ENCODE measurements around the gene KRTAP20-1.

DNA sequence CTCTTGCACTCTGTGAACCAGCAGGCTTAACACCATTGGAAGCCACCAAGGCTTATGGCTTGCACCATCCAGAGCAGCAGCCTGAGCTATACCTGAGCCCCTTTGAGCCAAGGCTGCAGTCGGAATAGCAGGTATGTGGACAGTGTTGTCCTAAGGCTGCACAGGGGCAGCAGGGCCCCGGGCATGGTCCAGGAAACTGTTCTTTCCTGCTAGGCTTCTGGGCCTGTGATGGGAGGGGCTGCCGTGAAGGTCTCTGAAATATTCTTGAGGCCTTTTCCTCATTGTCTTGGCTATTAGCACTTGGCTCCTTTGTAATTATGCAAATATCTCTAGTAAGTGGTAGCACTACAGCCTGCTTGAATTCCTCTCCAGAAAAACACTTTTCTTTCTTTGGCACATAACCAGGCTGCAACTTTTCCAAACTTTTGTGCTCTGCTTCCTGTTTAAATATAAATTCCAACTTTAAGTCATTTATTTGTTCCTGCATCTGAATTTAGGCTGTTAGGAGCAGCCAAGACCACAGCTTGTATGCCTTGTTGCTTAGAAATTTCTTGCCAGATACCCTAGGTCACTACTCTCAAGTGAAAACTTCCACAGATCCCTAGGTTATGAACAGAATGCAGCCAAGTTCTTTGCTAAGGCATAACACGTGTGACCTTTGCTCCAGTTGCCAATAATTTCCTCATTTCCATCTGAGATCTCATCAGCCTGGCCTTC is 9.4 kb downstream of the KRTAP20-1 start:
- TF ChIP-seq, protein P1, sequence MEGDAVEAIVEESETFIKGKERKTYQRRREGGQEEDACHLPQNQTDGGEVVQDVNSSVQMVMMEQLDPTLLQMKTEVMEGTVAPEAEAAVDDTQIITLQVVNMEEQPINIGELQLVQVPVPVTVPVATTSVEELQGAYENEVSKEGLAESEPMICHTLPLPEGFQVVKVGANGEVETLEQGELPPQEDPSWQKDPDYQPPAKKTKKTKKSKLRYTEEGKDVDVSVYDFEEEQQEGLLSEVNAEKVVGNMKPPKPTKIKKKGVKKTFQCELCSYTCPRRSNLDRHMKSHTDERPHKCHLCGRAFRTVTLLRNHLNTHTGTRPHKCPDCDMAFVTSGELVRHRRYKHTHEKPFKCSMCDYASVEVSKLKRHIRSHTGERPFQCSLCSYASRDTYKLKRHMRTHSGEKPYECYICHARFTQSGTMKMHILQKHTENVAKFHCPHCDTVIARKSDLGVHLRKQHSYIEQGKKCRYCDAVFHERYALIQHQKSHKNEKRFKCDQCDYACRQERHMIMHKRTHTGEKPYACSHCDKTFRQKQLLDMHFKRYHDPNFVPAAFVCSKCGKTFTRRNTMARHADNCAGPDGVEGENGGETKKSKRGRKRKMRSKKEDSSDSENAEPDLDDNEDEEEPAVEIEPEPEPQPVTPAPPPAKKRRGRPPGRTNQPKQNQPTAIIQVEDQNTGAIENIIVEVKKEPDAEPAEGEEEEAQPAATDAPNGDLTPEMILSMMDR (IDR thresholded peaks at IDR 0.05), result no peak
- TF ChIP-seq POLR2A (IDR thresholded peaks at IDR 0.05), result no peak

Data from right lobe of liver (tissue), 4 donors.